ENCODE results near the gene RFX2. TPM values are rescaled to one million over a fixed set of nuclear protein-coding genes. Genes with fewer than 3 reads are reported as not detected.

Gene RFX2
- total RNA-seq, 1 donor from 2014 or later: 3.2 TPM

- H2AFZ ChIP-seq (ENCODE audit: low read depth, low read length): no peak overlapping the region
- H3K27me3 ChIP-seq (ENCODE audit: insufficient read depth, low read length): no peaks in the 10 kb centered on the region
- H3K27ac Mint-ChIP-seq (ENCODE audit: unreplicated experiment): no peak overlapping the region
- no peaks in the 10 kb centered on the region for H3K36me3 Mint-ChIP-seq (ENCODE audit: low read depth, unreplicated experiment)
- no peak overlapping the region for H3K4me3 ChIP-seq (ENCODE audit: insufficient read depth, low read depth, low read length)
- peaks cover 10% of the 10 kb centered on the region for H3K4me1 ChIP-seq (ENCODE audit: insufficient read depth, low read length)
- no peaks in the 10 kb centered on the region for H3K36me3 ChIP-seq (ENCODE audit: insufficient read depth, low read length)
- no peak overlapping the region for H3K4me2 ChIP-seq (ENCODE audit: low read length)
- H3K9me3 Mint-ChIP-seq (ENCODE audit: unreplicated experiment): no peaks in the 10 kb centered on the region
- no peaks in the 10 kb centered on the region for H3K27me3 Mint-ChIP-seq (ENCODE audit: low read depth, unreplicated experiment)
- no peak overlapping the region for H3K9ac ChIP-seq (ENCODE audit: low read length)
- no peaks in the 10 kb centered on the region for H3K9me3 ChIP-seq (ENCODE audit: insufficient read depth, low read depth, low read length)
- no peak overlapping the region for H3K4me3 Mint-ChIP-seq (ENCODE audit: unreplicated experiment)
- H3K79me2 ChIP-seq (ENCODE audit: insufficient read depth, low read length): no peaks in the 10 kb centered on the region
- no peak overlapping the region for H3K27ac ChIP-seq (ENCODE audit: low read depth, low read length)
- FAIRE-seq (no peak), DNase-seq (ENCODE audit: low read depth) (no peak)
- H4K20me1 ChIP-seq (ENCODE audit: insufficient read depth, low read length): no peaks in the 10 kb centered on the region
- TF ChIP-seq CTCF (IDR thresholded peaks at IDR 0.05; ENCODE audit: insufficient read depth, low read depth, low read length) (no peak), EZH2 (IDR thresholded peaks at IDR 0.05; ENCODE audit: insufficient read depth, low read length) (no peak)
- H3K4me1 Mint-ChIP-seq (ENCODE audit: low read depth, unreplicated experiment): no peaks in the 10 kb centered on the region
Measured at GRCh38 chr19:6033744-6034264, 76.5 kb downstream of the RFX2 start.

- DNase-seq (ENCODE audit: low read depth) (no peak), FAIRE-seq (no peak)
- no peaks in the 10 kb centered on the region for H4K20me1 ChIP-seq (ENCODE audit: insufficient read depth, low read length)
- H3K4me3 ChIP-seq (ENCODE audit: insufficient read depth, low read depth, low read length): no peak overlapping the region
- H3K27ac Mint-ChIP-seq (ENCODE audit: unreplicated experiment): no peak overlapping the region
- H3K9me3 ChIP-seq (ENCODE audit: insufficient read depth, low read depth, low read length): no peaks in the 10 kb centered on the region
- H2AFZ ChIP-seq (ENCODE audit: low read depth, low read length): no peak overlapping the region
- no peak overlapping the region for H3K9ac ChIP-seq (ENCODE audit: low read length)
- no peak overlapping the region for H3K27ac ChIP-seq (ENCODE audit: low read depth, low read length)
- H3K9me3 Mint-ChIP-seq (ENCODE audit: unreplicated experiment): no peaks in the 10 kb centered on the region
- no peaks in the 10 kb centered on the region for H3K36me3 ChIP-seq (ENCODE audit: insufficient read depth, low read length)
- H3K36me3 Mint-ChIP-seq (ENCODE audit: low read depth, unreplicated experiment): no peaks in the 10 kb centered on the region
- peaks cover 10% of the 10 kb centered on the region for H3K4me1 ChIP-seq (ENCODE audit: insufficient read depth, low read length)
- H3K27me3 Mint-ChIP-seq (ENCODE audit: low read depth, unreplicated experiment): no peaks in the 10 kb centered on the region
- no peaks in the 10 kb centered on the region for H3K79me2 ChIP-seq (ENCODE audit: insufficient read depth, low read length)
- H3K4me1 Mint-ChIP-seq (ENCODE audit: low read depth, unreplicated experiment): no peaks in the 10 kb centered on the region
- no peaks in the 10 kb centered on the region for H3K27me3 ChIP-seq (ENCODE audit: insufficient read depth, low read length)
- no peak overlapping the region for H3K4me2 ChIP-seq (ENCODE audit: low read length)
- no peak overlapping the region for H3K4me3 Mint-ChIP-seq (ENCODE audit: unreplicated experiment)
- TF ChIP-seq EZH2 (IDR thresholded peaks at IDR 0.05; ENCODE audit: insufficient read depth, low read length) (no peak), CTCF (IDR thresholded peaks at IDR 0.05; ENCODE audit: insufficient read depth, low read depth, low read length) (no peak)
Measured at GRCh38 chr19:6032827-6033226, 77.5 kb downstream of the RFX2 start.

DNA sequence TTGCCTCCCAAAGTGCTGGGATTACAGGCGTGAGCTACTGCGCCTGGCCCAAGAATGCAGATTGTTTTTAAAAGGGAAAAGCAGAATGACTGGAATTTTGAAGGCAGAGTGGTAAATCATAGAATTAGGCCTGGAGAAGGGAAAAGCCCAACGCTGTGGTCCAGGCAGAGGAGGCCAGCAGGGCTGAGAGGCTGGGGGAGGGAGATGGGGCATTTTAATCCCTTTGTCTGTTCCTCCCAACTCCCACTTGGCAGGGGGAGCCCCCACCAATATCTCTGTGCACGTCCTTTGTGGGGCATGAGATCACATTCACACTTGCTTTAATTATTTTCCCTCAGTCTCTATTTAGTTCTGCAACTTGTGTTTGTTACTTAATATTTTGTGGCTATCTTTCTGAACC lies 77.9 kb downstream of the RFX2 start:
- H3K36me3 ChIP-seq (ENCODE audit: insufficient read depth, low read length): no peaks in the 10 kb centered on the region
- H3K4me2 ChIP-seq (ENCODE audit: low read length): no peak overlapping the region
- TF ChIP-seq EZH2 (IDR thresholded peaks at IDR 0.05; ENCODE audit: insufficient read depth, low read length) (no peak), CTCF (IDR thresholded peaks at IDR 0.05; ENCODE audit: insufficient read depth, low read depth, low read length) (no peak)
- Mint-ChIP-seq H3K4me1 (ENCODE audit: low read depth, unreplicated experiment) (no peaks in the 10 kb centered on the region), H3K36me3 (ENCODE audit: low read depth, unreplicated experiment) (no peaks in the 10 kb centered on the region), H3K4me3 (ENCODE audit: unreplicated experiment) (no peak overlapping the region), H3K27me3 (ENCODE audit: low read depth, unreplicated experiment) (no peaks in the 10 kb centered on the region), H3K27ac (ENCODE audit: unreplicated experiment) (no peak overlapping the region), H3K9me3 (ENCODE audit: unreplicated experiment) (no peaks in the 10 kb centered on the region)
- H3K4me1 ChIP-seq (ENCODE audit: insufficient read depth, low read length): peaks cover 10% of the 10 kb centered on the region
- H3K9me3 ChIP-seq (ENCODE audit: insufficient read depth, low read depth, low read length): no peaks in the 10 kb centered on the region
- H3K9ac ChIP-seq (ENCODE audit: low read length): no peak overlapping the region
- H4K20me1 ChIP-seq (ENCODE audit: insufficient read depth, low read length): no peaks in the 10 kb centered on the region
- DNase-seq (ENCODE audit: low read depth) (no peak), FAIRE-seq (no peak)
- no peak overlapping the region for H3K4me3 ChIP-seq (ENCODE audit: insufficient read depth, low read depth, low read length)
- no peaks in the 10 kb centered on the region for H3K27me3 ChIP-seq (ENCODE audit: insufficient read depth, low read length)
- no peak overlapping the region for H3K27ac ChIP-seq (ENCODE audit: low read depth, low read length)
- H2AFZ ChIP-seq (ENCODE audit: low read depth, low read length): no peak overlapping the region
- H3K79me2 ChIP-seq (ENCODE audit: insufficient read depth, low read length): no peaks in the 10 kb centered on the region
